B cell (primary cell): Measurements from ENCODE around the gene MMS19. TPM values are rescaled to one million over a fixed set of nuclear protein-coding genes. Genes with fewer than 3 reads are reported as not detected.
"Not testable (repeated sequence)": the region's sequence is repeated elsewhere in the genome, so short reads cannot be mapped to it uniquely, and the experiment has no call there.

Source experiments
- ATAC-seq: fragments of 200-7000 bp; cut with Tn5 transposase; one replicate; pipeline ENCODE4 v1.10.0; 2021; ENCODE audit warnings: low read depth, mild to moderate bottlenecking, moderate number of reproducible peaks, moderate library complexity
- CTCF ChIA-PET: fragments of 350-600 bp; sonication (Branson Sonifier 250); formaldehyde crosslinking; loops from one replicate; lab custom pipeline; 2021; ENCODE audit warnings: antibody characterized with exemption, inconsistent platforms; lab: Charles Lee
- POLR2A ChIA-PET: fragments of 350-600 bp; sonication (Branson Sonifier 250); formaldehyde crosslinking; loops from one replicate; lab custom pipeline; 2021; ENCODE audit warnings: antibody characterized with exemption; lab: Charles Lee
- DNase-seq: peaks from one replicate; pipeline ENCODE4 v3.0.0; 2013
- H2AFZ ChIP-seq: 2 replicates; pipeline ENCODE4 v1.6.1; 2012; ENCODE audit warnings: mild to moderate bottlenecking, low read depth, low read length; ENCODE audit not compliant: insufficient read depth, poor library complexity, severe bottlenecking
- H3K27ac ChIP-seq, 2 donors: 1 replicate in 1 of 2; 2 replicates in 1 of 2; pipeline ENCODE4 v1.5.1; 2012 to 2013; ENCODE audit warnings: low read length in 2 of 2, mild to moderate bottlenecking in 2 of 2, moderate library complexity in 1 of 2
- H3K27me3 ChIP-seq, 4 experiments: fragments of 200-600 bp in 1 of 4; sonication (generic) in 1 of 4; replicated peaks in 1 of 4; 1 replicate in 2 of 4; 2 replicates in 2 of 4; pipeline versions ENCODE4 v1.6.1 to v1.7.0; 2013 to 2016; ENCODE audit warnings: low read length in 3 of 4, mild to moderate bottlenecking in 2 of 4, mixed read lengths in 1 of 4, moderate library complexity in 1 of 4; ENCODE audit not compliant: insufficient read depth in 4 of 4, control insufficient read depth in 3 of 4; ENCODE audit errors: control extremely low read depth in 1 of 4
- H3K36me3 ChIP-seq, 2 experiments: replicated peaks in 1 of 2; 1 replicate in 1 of 2; 2 replicates in 1 of 2; pipeline versions ENCODE4 v1.6.1 to v1.7.1; 2013; ENCODE audit warnings: low read length in 1 of 2; ENCODE audit not compliant: insufficient read depth in 2 of 2, control insufficient read depth in 1 of 2; ENCODE audit errors: control extremely low read depth in 1 of 2, extremely low read depth in 1 of 2
- H3K4me1 ChIP-seq, 2 donors: fragments of 200-600 bp in 1 of 2; sonication (generic) in 1 of 2; 1 replicate in 1 of 2; 2 replicates in 1 of 2; pipeline versions ENCODE4 v1.5.1 to v1.6.1; 2013 to 2017; ENCODE audit warnings: low read length in 2 of 2; ENCODE audit not compliant: control insufficient read depth in 2 of 2, insufficient read depth in 2 of 2
- H3K4me2 ChIP-seq: replicated peaks from 2 replicates; pipeline ENCODE3; 2012; ENCODE audit warnings: mild to moderate bottlenecking, low read depth, low read length; ENCODE audit not compliant: poor library complexity, severe bottlenecking
- H3K4me3 ChIP-seq, 5 experiments: fragments of 200-600 bp in 1 of 5; sonication (generic) in 1 of 5; 1 replicate in 3 of 5; 2 replicates in 2 of 5; pipeline versions ENCODE4 v1.5.1 to v1.7.0; 2011 to 2016; ENCODE audit warnings: low read length in 4 of 5, mild to moderate bottlenecking in 4 of 5, low read depth in 2 of 5, control low read depth in 1 of 5, moderate library complexity in 1 of 5; ENCODE audit not compliant: insufficient read depth in 1 of 5; ENCODE audit errors: control extremely low read depth in 1 of 5, extremely low read depth in 1 of 5
- H3K79me2 ChIP-seq: fragments of 200-600 bp; sonication (generic); one replicate; pipeline ENCODE4 v1.6.0; 2016; ENCODE audit warnings: low read length; ENCODE audit not compliant: control insufficient read depth, insufficient read depth
- H3K9ac ChIP-seq: fragments of 200-600 bp; sonication (generic); 2 replicates; pipeline ENCODE4 v1.6.1; 2017; ENCODE audit warnings: mild to moderate bottlenecking, low read length, moderate library complexity
- H3K9me3 ChIP-seq, 3 donors: one replicate each; pipeline versions ENCODE4 v1.6.1 to v1.7.1; 2013; ENCODE audit warnings: low read length in 2 of 3; ENCODE audit not compliant: control insufficient read depth in 2 of 3, insufficient read depth in 1 of 3; ENCODE audit errors: control extremely low read depth in 1 of 3
- H4K20me1 ChIP-seq: 2 replicates; pipeline ENCODE4 v1.6.0; 2012; ENCODE audit warnings: mild to moderate bottlenecking, low read length; ENCODE audit not compliant: insufficient read depth, control insufficient read depth, poor library complexity, severe bottlenecking
- H3K27ac Mint-ChIP-seq: one replicate; pipeline ENCODE4 v1.8.0; 2021; ENCODE audit warnings: mixed read lengths
- H3K27me3 Mint-ChIP-seq: one replicate; pipeline ENCODE4 v1.8.0; 2021; ENCODE audit warnings: mixed read lengths
- H3K4me1 Mint-ChIP-seq: one replicate; pipeline ENCODE4 v1.8.0; 2021; ENCODE audit warnings: mixed read lengths
- H3K4me3 Mint-ChIP-seq: one replicate; pipeline ENCODE4 v1.8.0; 2021; ENCODE audit warnings: mixed read lengths
- H3K9me3 Mint-ChIP-seq: one replicate; pipeline ENCODE4 v1.8.0; 2022; ENCODE audit warnings: mixed read lengths; ENCODE audit not compliant: insufficient read depth
- EZH2 ChIP-seq: IDR thresholded peaks from 2 replicates; pipeline ENCODE4 v1.6.1; 2012; ENCODE audit warnings: borderline replicate concordance, low read depth, mild to moderate bottlenecking, moderate library complexity, low read length; ENCODE audit not compliant: insufficient read depth, poor library complexity, severe bottlenecking
- WGBS: methylation state at CpG from one replicate; pipeline ENCODE4 v1.1.5; 2013; ENCODE audit warnings: missing lambda C conversion rate; ENCODE audit not compliant: insufficient coverage; 5-methylcytosine and 5-hydroxymethylcytosine counted together
- intact Hi-C: fragments of 100-400 bp; cut with micrococcal nuclease; formaldehyde crosslinking; loops from one replicate; pipeline ENCODE4 v1.10.0; 2022
- polyA plus RNA-seq: library from polyadenylated mRNA; depleted of rRNA; stranded (reverse); fragments of >200 nt; gene quantifications from 2 replicates; pipeline ENCODE4 v1.2.3, GENCODE V29; 2012
- total RNA-seq, 2 donors: library from RNA; stranded (reverse); fragments of 120-200 nt in 1 of 2; gene quantifications; 1 replicate in 1 of 2; 2 replicates in 1 of 2; pipeline versions ENCODE4 v1.2.3 to v1.2.4, GENCODE V29; 2013 to 2022
- TF ChIP-seq, protein P1 (sequence below): fragments of 200-600 bp; IDR thresholded peaks from one replicate; pipeline ENCODE4 v1.8.0; 2022; ENCODE audit warnings: antibody characterized with exemption, mild to moderate bottlenecking

The MMS19 gene
- total and polyA plus RNA-seq, 2 donors (not counting 1 experiment from before 2014, with no cell fraction given), result 82.1 to 102 TPM

DNA sequence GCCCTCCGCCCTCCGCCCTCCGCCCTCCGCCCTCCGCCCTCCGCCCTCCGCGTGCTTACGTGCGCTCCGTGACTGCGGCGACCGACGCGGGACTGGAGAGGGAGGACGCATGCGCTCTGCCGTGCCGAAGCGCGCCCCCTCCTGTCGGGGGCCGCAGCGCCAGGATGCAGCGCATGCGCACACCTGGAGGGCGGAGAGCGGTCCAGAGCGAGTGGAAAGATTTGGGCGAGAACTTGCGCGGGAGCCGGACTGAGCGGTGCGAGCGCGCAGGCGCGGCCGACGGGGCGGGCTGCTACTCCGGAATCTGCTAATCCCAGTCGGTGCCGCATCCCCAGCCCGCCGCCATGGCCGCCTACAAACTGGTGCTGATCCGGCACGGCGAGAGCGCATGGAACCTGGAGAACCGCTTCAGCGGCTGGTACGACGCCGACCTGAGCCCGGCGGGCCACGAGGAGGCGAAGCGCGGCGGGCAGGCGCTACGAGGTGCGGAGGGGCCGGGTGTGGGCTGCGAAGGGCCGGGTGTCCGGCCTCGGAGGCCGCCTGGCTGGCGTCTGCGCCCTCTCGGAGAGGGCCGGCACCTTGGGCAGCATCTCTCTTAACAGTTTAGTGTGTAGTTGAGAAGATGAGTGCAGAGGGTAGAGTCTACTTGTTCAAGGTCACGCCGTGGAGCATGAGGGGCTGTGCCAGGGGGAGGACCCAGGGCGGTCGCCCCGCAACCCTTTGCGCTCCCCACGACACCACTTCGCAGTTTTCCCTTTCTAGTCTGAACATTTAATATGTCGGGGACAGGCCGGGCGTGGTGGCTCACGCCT lies 72.1 kb downstream of the MMS19 start, which contains the start of gene PGAM1:
TSS of gene PGAM1 (plus strand) at position 228 of the 812 bp plus-strand sequence. CDS start at position 345, 117 bp downstream.
- no peak for TF ChIP-seq EZH2
- TF ChIP-seq, protein P1, sequence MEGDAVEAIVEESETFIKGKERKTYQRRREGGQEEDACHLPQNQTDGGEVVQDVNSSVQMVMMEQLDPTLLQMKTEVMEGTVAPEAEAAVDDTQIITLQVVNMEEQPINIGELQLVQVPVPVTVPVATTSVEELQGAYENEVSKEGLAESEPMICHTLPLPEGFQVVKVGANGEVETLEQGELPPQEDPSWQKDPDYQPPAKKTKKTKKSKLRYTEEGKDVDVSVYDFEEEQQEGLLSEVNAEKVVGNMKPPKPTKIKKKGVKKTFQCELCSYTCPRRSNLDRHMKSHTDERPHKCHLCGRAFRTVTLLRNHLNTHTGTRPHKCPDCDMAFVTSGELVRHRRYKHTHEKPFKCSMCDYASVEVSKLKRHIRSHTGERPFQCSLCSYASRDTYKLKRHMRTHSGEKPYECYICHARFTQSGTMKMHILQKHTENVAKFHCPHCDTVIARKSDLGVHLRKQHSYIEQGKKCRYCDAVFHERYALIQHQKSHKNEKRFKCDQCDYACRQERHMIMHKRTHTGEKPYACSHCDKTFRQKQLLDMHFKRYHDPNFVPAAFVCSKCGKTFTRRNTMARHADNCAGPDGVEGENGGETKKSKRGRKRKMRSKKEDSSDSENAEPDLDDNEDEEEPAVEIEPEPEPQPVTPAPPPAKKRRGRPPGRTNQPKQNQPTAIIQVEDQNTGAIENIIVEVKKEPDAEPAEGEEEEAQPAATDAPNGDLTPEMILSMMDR, result peak; percentile 65
- H3K4me1 ChIP-seq, result peaks cover 21 to 31% of the 10 kb centered on the region in 2 donors
- peaks cover 43% of the 10 kb centered on the region for H3K4me1 Mint-ChIP-seq
- no peaks in the 10 kb centered on the region for H3K9me3 Mint-ChIP-seq
- peak within 1 kb of the TSS; percentile 97 for H2AFZ ChIP-seq
- peaks cover 35% of the 10 kb centered on the region for H3K79me2 ChIP-seq
- ATAC-seq, result peak; percentile 87
- ChIA-PET POLR2A (no interaction called here), CTCF (interaction anchor here (1.0 kb wide), 1 partner anchor 147 kb away, joined by 3 read pairs; no protein-coding TSS in a partner anchor)
- DNase-seq, result peak; percentile 98
- peak within 1 kb of the TSS; percentile 83 for H3K9ac ChIP-seq
- H3K9me3 ChIP-seq, result no peaks in the 10 kb centered on the region
- intact Hi-C loops, result loop anchor here (1.0 kb wide), 4 partner anchors 19 to 72 kb away; partner anchors contain the start of genes EXOSC1, MMS19, RRP12 and UBTD1
- H3K27ac Mint-ChIP-seq, result peak within 1 kb of the TSS; percentile 99
- peaks cover 7% of the 10 kb centered on the region for H4K20me1 ChIP-seq
- H3K4me2 ChIP-seq, result peak within 1 kb of the TSS; percentile 89
- peak within 1 kb of the TSS; percentile 97 for H3K4me3 Mint-ChIP-seq
- under 1% methylated on average over 72 of the region's 90 CpGs for WGBS
- H3K36me3 ChIP-seq, result peaks cover 2 to 23% of the 10 kb centered on the region in 2 experiments
- no peaks in the 10 kb centered on the region for H3K27me3 Mint-ChIP-seq
- H3K27me3 ChIP-seq, result no peaks in the 10 kb centered on the region
- peak within 1 kb of the TSS; percentile 72 to 87 (median 80) for H3K4me3 ChIP-seq
- H3K27ac ChIP-seq, result peak within 1 kb of the TSS; percentile 72 to 81

DNA sequence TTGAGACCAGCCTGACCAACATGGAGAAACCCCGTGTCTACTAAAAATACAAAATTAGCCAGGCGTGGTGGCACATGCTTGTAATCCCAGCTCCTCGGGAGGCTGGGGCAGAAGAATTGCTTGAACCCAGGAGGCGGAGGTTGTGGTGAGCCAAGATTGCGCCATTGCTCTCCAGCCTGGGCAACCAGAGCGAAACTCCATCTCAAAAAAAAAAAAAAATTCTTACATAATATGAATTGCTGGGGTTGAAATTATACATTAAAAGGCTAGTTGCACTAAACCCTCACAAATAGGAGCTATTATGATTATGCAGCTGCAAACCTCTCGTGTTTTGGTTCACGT lies 74.5 kb downstream of the MMS19 start:
- intact Hi-C loops, ATAC-seq, H3K9me3 ChIP-seq, POLR2A ChIA-PET, H4K20me1 ChIP-seq, H3K27me3 ChIP-seq, H3K4me3 ChIP-seq, H2AFZ ChIP-seq, DNase-seq, H3K4me3 Mint-ChIP-seq, H3K36me3 ChIP-seq, H3K27ac ChIP-seq, H3K4me2 ChIP-seq, H3K9ac ChIP-seq, H3K9me3 Mint-ChIP-seq, H3K27me3 Mint-ChIP-seq: not testable (repeated sequence)
- Mint-ChIP-seq H3K27ac (peak overlapping the region; percentile 2), H3K4me1 (peaks cover 43% of the 10 kb centered on the region)
- Histone ChIP-seq H3K4me1 (peaks cover 24 to 36% of the 10 kb centered on the region in 2 donors), H3K79me2 (peaks cover 24% of the 10 kb centered on the region)
- CTCF ChIA-PET, result interaction anchor here (1.1 to 1.5 kb wide), 2 partner anchors 16 to 17 kb away, joined by 3 to 5 read pairs; no protein-coding TSS in a partner anchor
- 94% methylated on average over 4 of the region's 8 CpGs for WGBS
